Neural cell (in vitro differentiated cells): Measurements from ENCODE around the gene TBX19. TPM values are rescaled to one million over a fixed set of nuclear protein-coding genes. Genes with fewer than 3 reads are reported as not detected.

Experiments used
- H2AFZ ChIP-seq: fragments of 200-600, 300-800 bp; sonication (generic), shearing (Covaris generic); 2 replicates; pipeline ENCODE4 v1.6.0; 2014; ENCODE audit warnings: low read depth, mild to moderate bottlenecking, antibody characterized with exemption, low read length, moderate library complexity
- H3F3A ChIP-seq: fragments of 200-600 bp; shearing (Covaris generic); 2 replicates; pipeline ENCODE4 v1.6.1; 2016; ENCODE audit warnings: mild to moderate bottlenecking, moderate library complexity, mixed read lengths, antibody characterized with exemption, low read length; ENCODE audit not compliant: insufficient read depth, poor library complexity, severe bottlenecking
- H3K27ac ChIP-seq: fragments of 200-600, 300-800 bp; sonication (generic), shearing (Covaris generic); 2 replicates; pipeline ENCODE4 v1.5.1; 2014; ENCODE audit warnings: mild to moderate bottlenecking, low read length, moderate library complexity
- H3K27me3 ChIP-seq: fragments of 300-800, 200-600 bp; sonication (generic), shearing (Covaris generic); 2 replicates; pipeline ENCODE4 v1.6.0; 2014; ENCODE audit warnings: mild to moderate bottlenecking, low read depth, low read length, moderate library complexity; ENCODE audit not compliant: insufficient read depth
- H3K36me3 ChIP-seq: fragments of 300-800, 200-600 bp; sonication (generic), shearing (Covaris generic); 2 replicates; pipeline ENCODE4 v1.5.1; 2014; ENCODE audit warnings: mild to moderate bottlenecking, antibody characterized with exemption, low read length, moderate library complexity; ENCODE audit not compliant: insufficient read depth
- H3K4me2 ChIP-seq: fragments of 300-800, 200-600 bp; sonication (generic), shearing (Covaris generic); 2 replicates; pipeline ENCODE4 v1.6.0; 2014; ENCODE audit warnings: mild to moderate bottlenecking, low read length
- H3K4me3 ChIP-seq: fragments of 300-800, 200-600 bp; sonication (generic), shearing (Covaris generic); 2 replicates; pipeline ENCODE4 v1.5.1; 2014; ENCODE audit warnings: mild to moderate bottlenecking, low read length, moderate library complexity
- H3K79me2 ChIP-seq: fragments of 200-600 bp; shearing (Covaris generic); replicated peaks from 2 replicates; pipeline ENCODE4 v1.6.0; 2014; ENCODE audit warnings: mild to moderate bottlenecking, low read length, moderate library complexity; ENCODE audit not compliant: insufficient read depth
- H3K9ac ChIP-seq: fragments of 300-800, 200-600 bp; sonication (generic), shearing (Covaris generic); 2 replicates; pipeline ENCODE4 v1.6.1; 2016; ENCODE audit warnings: mild to moderate bottlenecking, low read length, mixed read lengths
- H3K9me2 ChIP-seq: fragments of 200-600 bp; shearing (Covaris generic); 2 replicates; pipeline ENCODE4 v1.6.1; 2016; ENCODE audit warnings: mild to moderate bottlenecking, low read length, mixed read lengths; ENCODE audit not compliant: insufficient read depth
- H3K9me3 ChIP-seq: fragments of 200-600, 300-800 bp; sonication (generic), shearing (Covaris generic); 2 replicates; pipeline ENCODE4 v1.6.1; 2016; ENCODE audit warnings: mild to moderate bottlenecking, mixed run types, low read length, moderate library complexity, mixed read lengths
- H4K20me1 ChIP-seq: fragments of 200-600 bp; shearing (Covaris generic); 2 replicates; pipeline ENCODE4 v1.6.1; 2016; ENCODE audit warnings: mild to moderate bottlenecking, mixed run types; ENCODE audit not compliant: insufficient read depth
- CTCF ChIP-seq: fragments of 450-650 bp; IDR thresholded peaks from 2 replicates; pipeline ENCODE4 v1.5.1; 2014; ENCODE audit warnings: antibody characterized with exemption, mild to moderate bottlenecking, moderate library complexity; ENCODE audit not compliant: poor library complexity, severe bottlenecking
- EP300 ChIP-seq: fragments of 450-650 bp; conservative IDR thresholded peaks from 2 replicates; pipeline ENCODE4 v1.6.1; 2014; ENCODE audit warnings: antibody characterized with exemption, mild to moderate bottlenecking, moderate library complexity; ENCODE audit not compliant: poor library complexity, severe bottlenecking
- EZH2 ChIP-seq: fragments of 200-600, 300-800 bp; shearing (Covaris generic), sonication (generic); IDR thresholded peaks from 2 replicates; pipeline ENCODE4 v1.6.1; 2014; ENCODE audit warnings: antibody characterized with exemption, low read length, borderline replicate concordance, mild to moderate bottlenecking; ENCODE audit not compliant: insufficient read depth, poor library complexity, severe bottlenecking
- MXI1 ChIP-seq: fragments of 450-650 bp; conservative IDR thresholded peaks from 2 replicates; pipeline ENCODE4 v1.6.1; 2014; ENCODE audit warnings: antibody characterized with exemption, mild to moderate bottlenecking; ENCODE audit not compliant: poor library complexity, severe bottlenecking
- POLR2AphosphoS5 ChIP-seq: IDR thresholded peaks from 2 replicates; pipeline ENCODE4 v1.6.1; 2012
- RAD21 ChIP-seq: fragments of 450-650 bp; conservative IDR thresholded peaks from 2 replicates; pipeline ENCODE4 v1.6.1; 2014; ENCODE audit warnings: antibody characterized with exemption, mild to moderate bottlenecking, moderate library complexity
- REST ChIP-seq: IDR thresholded peaks from 2 replicates; pipeline ENCODE4 v1.6.1; 2012; ENCODE audit warnings: borderline replicate concordance
- SMC3 ChIP-seq: fragments of 450-650 bp; conservative IDR thresholded peaks from 2 replicates; pipeline ENCODE4 v1.6.1; 2014; ENCODE audit warnings: antibody characterized with exemption, mild to moderate bottlenecking, moderate library complexity; ENCODE audit not compliant: poor library complexity
- TAF1 ChIP-seq: IDR thresholded peaks from 2 replicates; pipeline ENCODE4 v1.6.1; 2012; ENCODE audit warnings: low read depth
- polyA plus RNA-seq: library from polyadenylated mRNA; depleted of rRNA; stranded (reverse); fragments of >200 nt; gene quantifications from 2 replicates; pipeline ENCODE4 v1.2.3, GENCODE V29; 2014

The TBX19 gene
- polyA plus RNA-seq, 1 donor from 2014 or later = 0.42 TPM

GRCh38 chr1:168252204-168252733 is 28.4 kb upstream of the TBX19 start:
- H3K36me3 ChIP-seq = no peaks in the 10 kb centered on the region
- no peak for TF ChIP-seq SMC3
- H3F3A ChIP-seq = no peaks in the 10 kb centered on the region
- no peak overlapping the region for H3K4me3 ChIP-seq
- H3K27ac ChIP-seq = no peak overlapping the region
- H3K79me2 ChIP-seq = no peaks in the 10 kb centered on the region
- no peak overlapping the region for H3K9ac ChIP-seq
- no peak overlapping the region for H2AFZ ChIP-seq
- no peak overlapping the region for H3K4me2 ChIP-seq
- H3K27me3 ChIP-seq = no peaks in the 10 kb centered on the region
- H3K9me3 ChIP-seq = peaks cover 3% of the 10 kb centered on the region
- H3K9me2 ChIP-seq = no peaks in the 10 kb centered on the region
- no peaks in the 10 kb centered on the region for H4K20me1 ChIP-seq

GRCh38 chr1:168256164-168256563 is 24.5 kb upstream of the TBX19 start:
- Histone ChIP-seq H4K20me1 (no peaks in the 10 kb centered on the region), H3K4me3 (no peak overlapping the region), H3K79me2 (no peaks in the 10 kb centered on the region), H3K9ac (no peak overlapping the region), H3K27ac (no peak overlapping the region), H3K27me3 (no peaks in the 10 kb centered on the region), H3F3A (no peaks in the 10 kb centered on the region), H3K4me2 (no peak overlapping the region), H3K9me3 (peaks cover 6% of the 10 kb centered on the region), H2AFZ (no peak overlapping the region), H3K36me3 (no peaks in the 10 kb centered on the region), H3K9me2 (no peaks in the 10 kb centered on the region)
- TF ChIP-seq CTCF (no peak), REST (no peak), SMC3 (no peak), MXI1 (no peak), POLR2AphosphoS5 (no peak), EZH2 (no peak), RAD21 (no peak), EP300 (no peak), TAF1 (no peak)

- no peak overlapping the region for H3K9ac ChIP-seq
- H3K36me3 ChIP-seq = no peaks in the 10 kb centered on the region
- H3K4me3 ChIP-seq = no peak overlapping the region
- H3K9me2 ChIP-seq = no peaks in the 10 kb centered on the region
- no peak overlapping the region for H3K4me2 ChIP-seq
- H4K20me1 ChIP-seq = no peaks in the 10 kb centered on the region
- H3K79me2 ChIP-seq = no peaks in the 10 kb centered on the region
- no peaks in the 10 kb centered on the region for H3F3A ChIP-seq
- no peak overlapping the region for H3K27ac ChIP-seq
- no peak overlapping the region for H2AFZ ChIP-seq
- no peaks in the 10 kb centered on the region for H3K27me3 ChIP-seq
- no peak for TF ChIP-seq REST
- TF ChIP-seq POLR2AphosphoS5 = no peak
- no peak for TF ChIP-seq CTCF
- TF ChIP-seq TAF1 = no peak
- no peak for TF ChIP-seq RAD21
- TF ChIP-seq EP300 = no peak
- H3K9me3 ChIP-seq = peaks cover 6% of the 10 kb centered on the region
These were observed 23.3 kb upstream of the TBX19 start for GRCh38 chr1:168257397-168257796.
